Spleen (tissue), 7 donors: Measurements from ENCODE around the gene SLC23A2.

Source experiments
- POLR2A ChIP-seq, 3 donors: fragments of 450-650 bp; IDR thresholded peaks; one replicate each; pipeline ENCODE4 v1.5.1; 2017; ENCODE audit warnings: antibody characterized with exemption in 3 of 3, mild to moderate bottlenecking in 1 of 3
- TF ChIP-seq, protein P1 (sequence below), 11 experiments: fragments of 200-600 bp in 7 of 11; fragments of 450-650 bp in 4 of 11; sonication (generic) in 4 of 11; IDR thresholded peaks in 8 of 11; conservative IDR thresholded peaks in 3 of 11; 1 replicate in 7 of 11; 2 replicates in 4 of 11; pipeline versions ENCODE4 v1.4.0 to v1.8.0; 2016 to 2021; ENCODE audit warnings: antibody characterized with exemption in 11 of 11, inconsistent platforms in 4 of 11, mild to moderate bottlenecking in 1 of 11
- donor health status: DM: no; HTN: no; CAD: no; lungs with moderate emphysema.
- donor health status: DM: no; HTN: no; CAD: no.
- donor health status: DM: no; HTN: no; CAD: no.

DNA sequence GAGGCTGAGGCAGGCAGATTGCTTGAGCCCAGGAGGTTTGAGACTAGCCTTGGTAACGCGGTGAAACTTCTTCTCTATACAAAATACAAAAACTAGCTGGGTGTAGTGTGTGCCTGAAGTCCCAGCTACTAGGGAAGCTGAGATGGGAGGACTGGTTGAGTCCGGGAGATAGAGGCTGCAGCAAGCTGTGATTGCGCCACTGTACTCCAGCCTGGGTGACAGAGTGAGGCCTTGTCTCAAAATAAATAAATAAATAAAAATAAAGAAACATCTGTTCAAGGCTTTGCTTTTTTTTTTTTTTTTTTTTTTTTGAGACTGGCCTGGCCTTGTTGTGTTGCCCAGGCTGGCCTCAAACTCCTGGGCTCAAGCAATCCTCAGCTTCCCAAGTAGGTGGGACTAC, 23.7 kb upstream of the SLC23A2 start:
- TF ChIP-seq, protein P1, sequence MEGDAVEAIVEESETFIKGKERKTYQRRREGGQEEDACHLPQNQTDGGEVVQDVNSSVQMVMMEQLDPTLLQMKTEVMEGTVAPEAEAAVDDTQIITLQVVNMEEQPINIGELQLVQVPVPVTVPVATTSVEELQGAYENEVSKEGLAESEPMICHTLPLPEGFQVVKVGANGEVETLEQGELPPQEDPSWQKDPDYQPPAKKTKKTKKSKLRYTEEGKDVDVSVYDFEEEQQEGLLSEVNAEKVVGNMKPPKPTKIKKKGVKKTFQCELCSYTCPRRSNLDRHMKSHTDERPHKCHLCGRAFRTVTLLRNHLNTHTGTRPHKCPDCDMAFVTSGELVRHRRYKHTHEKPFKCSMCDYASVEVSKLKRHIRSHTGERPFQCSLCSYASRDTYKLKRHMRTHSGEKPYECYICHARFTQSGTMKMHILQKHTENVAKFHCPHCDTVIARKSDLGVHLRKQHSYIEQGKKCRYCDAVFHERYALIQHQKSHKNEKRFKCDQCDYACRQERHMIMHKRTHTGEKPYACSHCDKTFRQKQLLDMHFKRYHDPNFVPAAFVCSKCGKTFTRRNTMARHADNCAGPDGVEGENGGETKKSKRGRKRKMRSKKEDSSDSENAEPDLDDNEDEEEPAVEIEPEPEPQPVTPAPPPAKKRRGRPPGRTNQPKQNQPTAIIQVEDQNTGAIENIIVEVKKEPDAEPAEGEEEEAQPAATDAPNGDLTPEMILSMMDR (IDR thresholded peaks at IDR 0.05 in 8 of 11, conservative IDR thresholded peaks at IDR 0.05 in 3 of 11) = no peak
- no peak for TF ChIP-seq POLR2A (IDR thresholded peaks at IDR 0.05)
